GM10248 (cell line): ENCODE data around the gene LDAH.

Source experiments
- CTCF ChIA-PET: fragments of 300-600 bp; sonication (Branson Sonifier 250); formaldehyde crosslinking; extraction: SDS; loops from one replicate; lab custom pipeline; 2021; ENCODE audit warnings: antibody characterized with exemption; lab: Yijun Ruan, JAX
- POLR2A ChIA-PET: fragments of 350-650 bp; sonication (Branson Sonifier 250); formaldehyde crosslinking; extraction: SDS; loops from one replicate; lab custom pipeline; 2020; ENCODE audit warnings: antibody characterized with exemption; lab: Yijun Ruan, JAX
- DNase-seq: peaks from one replicate; pipeline ENCODE4 v3.0.0; 2012; ENCODE audit errors: extremely low spot score
- CTCF ChIP-seq: IDR thresholded peaks from 2 replicates; pipeline ENCODE4 v1.5.1; 2012; ENCODE audit warnings: mild to moderate bottlenecking, low read depth; ENCODE audit errors: extremely low read depth, missing control alignments, control extremely low read depth

Gene LDAH

GRCh38 chr2:20757405-20758090, 65.4 kb downstream of the LDAH start:
- DNase-seq, result no peak
- no peak for TF ChIP-seq CTCF
- ChIA-PET POLR2A (no interaction called here), CTCF (interaction anchor here (0.8 to 4.1 kb wide), 9 partner anchors 9 to 206 kb away, joined by 3 to 28 read pairs (median 5); no protein-coding TSS in a partner anchor)

GRCh38 chr2:20755132-20755800, 67.6 kb downstream of the LDAH start:
- POLR2A ChIA-PET, result no interaction called here
- no peak for TF ChIP-seq CTCF
- no peak for DNase-seq
- CTCF ChIA-PET, result interaction anchor here (2.3 kb wide), 1 partner anchor 208 kb away, joined by 5 read pairs; no protein-coding TSS in a partner anchor

GRCh38 chr2:20752293-20752692, 70.6 kb downstream of the LDAH start:
- DNase-seq, result no peak
- no peak for TF ChIP-seq CTCF
- CTCF ChIA-PET, result interaction anchor here (1.1 to 1.7 kb wide), 3 partner anchors 10 to 19 kb away, joined by 3 to 5 read pairs (median 3); no protein-coding TSS in a partner anchor
- POLR2A ChIA-PET, result no interaction called here

- no peak for TF ChIP-seq CTCF
- no peak for DNase-seq
- POLR2A ChIA-PET, result no interaction called here
- CTCF ChIA-PET, result interaction anchor here (1.0 to 5.1 kb wide), 6 partner anchors 12 to 39 kb away, joined by 3 to 28 read pairs (median 4); no protein-coding TSS in a partner anchor
These were observed 75.6 kb downstream of the LDAH start for GRCh38 chr2:20747317-20747716.

GRCh38 chr2:20745924-20746555, 76.9 kb downstream of the LDAH start:
- TF ChIP-seq CTCF, result no peak
- ChIA-PET POLR2A (no interaction called here), CTCF (interaction anchor here (1.9 to 5.1 kb wide), 2 partner anchors 14 to 85 kb away, joined by 8 to 28 read pairs; no protein-coding TSS in a partner anchor)
- no peak for DNase-seq

- POLR2A ChIA-PET, result interaction anchor here (0.6 kb wide), 1 partner anchor 527 kb away, joined by 3 read pairs; no protein-coding TSS in a partner anchor
- CTCF ChIA-PET, result interaction anchor here (0.8 to 1.9 kb wide), 7 partner anchors 8 to 218 kb away, joined by 3 to 8 read pairs (median 3); no protein-coding TSS in a partner anchor
- no peak for TF ChIP-seq CTCF
- no peak for DNase-seq
These were observed 78.2 kb downstream of the LDAH start for GRCh38 chr2:20744366-20745335.
